GM19023 (cell line): ENCODE measurements around the gene FRMD4A.
"Not testable (repeated sequence)": the region's sequence is repeated elsewhere in the genome, so short reads cannot be mapped to it uniquely, and the experiment has no call there.

Source experiments
- ATAC-seq: cut with Tn5 transposase; IDR thresholded peaks from one replicate; pipeline ENCODE4 v1.9.1; 2021; ENCODE audit warnings: mild to moderate bottlenecking, moderate library complexity; ENCODE audit not compliant: unreplicated experiment

Gene FRMD4A

DNA sequence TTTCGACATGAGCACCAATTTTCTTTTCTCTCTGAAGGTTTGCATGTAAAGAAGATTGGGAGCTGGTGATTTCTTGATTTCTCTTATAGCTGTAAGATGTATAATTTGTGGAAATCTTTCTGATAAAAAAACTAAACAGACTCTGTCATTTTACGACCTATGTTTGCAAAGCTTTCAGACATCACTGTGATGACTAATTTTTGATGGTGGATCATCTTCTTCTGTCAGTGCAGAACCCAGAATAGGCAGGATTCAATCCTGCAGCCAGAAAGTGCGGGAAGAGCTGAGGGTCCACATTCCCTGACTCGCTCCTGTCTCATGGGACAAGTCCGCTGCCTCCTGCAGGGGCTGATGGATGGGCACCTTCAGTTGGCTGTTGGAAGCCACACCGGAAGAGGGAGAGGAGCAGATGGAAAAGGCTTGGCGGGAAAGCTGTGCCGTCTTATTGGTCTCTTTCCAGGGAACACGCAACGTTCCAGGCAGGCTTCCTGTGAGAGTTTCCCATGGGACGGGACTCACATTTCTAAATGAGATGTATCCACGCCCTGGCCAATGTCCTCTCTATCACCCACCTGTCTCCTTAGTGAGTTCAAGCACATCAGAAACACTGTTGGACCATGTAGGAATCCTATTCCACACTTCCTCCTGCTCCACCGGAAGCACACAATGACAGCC lies 557.1 kb downstream of the FRMD4A start:
- ATAC-seq = no peak

- no peak for ATAC-seq
Measured at GRCh38 chr10:13773043-13773442, 557.7 kb downstream of the FRMD4A start.

DNA sequence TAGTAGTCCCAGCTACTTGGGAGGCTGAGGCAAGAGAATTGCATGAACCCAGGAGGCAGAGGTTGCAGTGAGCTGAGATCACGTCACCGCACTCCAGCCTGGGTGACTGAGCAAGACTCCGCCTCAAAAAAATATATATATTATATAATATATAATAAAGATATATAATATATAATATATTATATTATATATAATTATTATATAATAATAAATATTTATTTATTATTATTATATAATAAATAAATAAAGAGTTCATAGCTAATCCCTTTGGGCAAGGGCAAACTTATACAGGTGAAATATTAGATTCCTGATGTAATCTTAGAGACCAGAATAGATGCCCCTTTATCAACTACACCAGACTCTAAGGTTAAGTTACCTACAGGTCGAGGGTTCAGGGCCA lies 558.7 kb downstream of the FRMD4A start:
- ATAC-seq = no peak

DNA sequence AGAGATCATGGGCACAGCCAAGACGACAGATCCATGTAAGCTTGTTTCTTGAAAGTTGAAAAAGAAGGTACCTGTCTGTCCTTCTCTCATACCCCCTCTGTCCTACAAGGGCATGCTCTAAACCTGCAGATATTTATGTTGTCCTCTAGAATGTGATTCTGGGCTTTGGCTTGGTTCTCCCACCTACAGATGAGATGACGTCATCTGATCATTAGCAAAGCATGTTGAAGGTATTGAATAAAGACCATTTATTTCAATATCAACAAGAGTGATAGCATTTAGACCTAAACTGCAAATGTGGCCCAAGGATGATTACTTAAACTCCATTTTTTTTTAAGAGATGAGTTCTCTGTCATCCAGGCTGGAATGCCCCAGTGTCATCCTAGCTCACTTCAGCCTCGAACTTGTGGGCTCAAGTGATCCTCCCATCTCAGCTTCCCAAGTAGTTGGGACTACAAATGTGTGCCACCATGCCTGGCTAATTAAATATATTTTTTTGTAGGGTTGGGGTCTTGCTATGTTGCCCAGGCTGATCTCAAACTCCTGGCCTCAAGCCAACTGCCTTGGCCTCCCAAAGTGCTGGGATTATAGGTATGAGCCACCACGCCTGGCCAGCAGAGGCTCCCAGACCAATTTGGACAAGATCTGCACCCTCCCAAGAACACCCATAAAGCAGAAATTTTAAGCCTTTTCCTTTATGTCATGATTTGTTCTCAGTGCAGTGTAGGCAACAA lies 559.8 kb downstream of the FRMD4A start:
- no peak for ATAC-seq

- ATAC-seq = no peak
Measured at GRCh38 chr10:13769946-13770345, 560.8 kb downstream of the FRMD4A start.

- ATAC-seq = no peak
Measured at GRCh38 chr10:13767676-13768178, 563.0 kb downstream of the FRMD4A start.

GRCh38 chr10:13767148-13767547 lies 563.6 kb downstream of the FRMD4A start:
- not testable (repeated sequence) for ATAC-seq

DNA sequence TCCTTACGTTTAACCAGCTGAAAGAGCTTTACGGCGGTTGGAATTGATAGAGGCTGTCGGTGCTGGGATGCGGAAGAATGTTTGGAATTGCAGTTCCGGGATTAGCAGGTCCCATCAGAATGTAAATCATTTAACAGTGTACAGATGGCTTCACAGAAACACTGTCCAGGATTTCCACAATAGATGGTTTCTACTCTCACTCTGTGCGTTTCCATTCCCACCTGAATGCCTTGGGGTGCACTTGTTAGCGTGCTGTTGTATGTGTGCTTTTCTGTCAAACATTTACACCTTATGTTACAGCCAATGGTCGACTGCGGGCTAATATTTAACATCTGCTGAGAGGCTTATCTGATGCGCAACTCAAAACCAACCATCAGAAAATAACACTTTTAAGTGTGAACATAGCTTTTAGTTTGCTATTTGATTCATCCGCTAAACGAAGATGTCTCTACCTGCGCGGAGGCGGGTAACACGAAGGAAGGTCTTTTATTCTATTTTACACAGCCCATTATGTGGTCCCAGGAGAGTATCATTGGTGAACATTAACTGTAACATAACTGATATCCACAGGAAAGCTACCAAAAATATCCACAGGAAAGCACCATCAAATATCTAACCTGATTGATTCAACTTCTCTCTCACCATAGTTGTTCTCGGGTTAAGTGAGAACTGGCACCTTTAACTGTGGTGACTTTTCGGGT lies 564.9 kb downstream of the FRMD4A start:
- no peak for ATAC-seq

DNA sequence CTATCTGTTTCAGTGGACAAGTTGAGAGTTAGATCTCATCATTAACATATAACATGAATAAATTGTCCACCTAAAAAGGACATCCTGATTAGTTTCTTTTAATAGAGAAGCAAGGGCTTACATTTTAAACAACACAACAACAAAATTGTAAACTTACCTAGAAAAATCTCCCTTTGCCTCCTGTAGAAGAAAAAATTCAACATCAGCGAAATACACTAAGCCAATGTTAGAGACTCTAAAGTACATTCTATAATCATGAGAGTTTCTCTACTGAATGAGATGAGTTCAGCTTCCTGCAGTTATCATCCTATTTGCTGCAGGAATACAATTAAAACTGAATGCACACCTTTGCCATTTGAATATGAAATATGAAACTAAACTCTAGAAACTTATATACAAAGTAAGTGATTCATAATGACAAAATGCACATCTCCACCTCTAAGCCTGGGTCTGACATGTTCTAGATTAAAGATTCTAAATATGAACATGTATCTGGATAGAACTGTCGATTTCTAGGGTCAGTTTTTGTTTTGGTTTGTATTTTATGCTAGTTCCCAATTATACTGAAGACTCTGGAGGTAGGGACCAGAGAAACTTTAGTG lies 569.1 kb downstream of the FRMD4A start:
- ATAC-seq = no peak

DNA sequence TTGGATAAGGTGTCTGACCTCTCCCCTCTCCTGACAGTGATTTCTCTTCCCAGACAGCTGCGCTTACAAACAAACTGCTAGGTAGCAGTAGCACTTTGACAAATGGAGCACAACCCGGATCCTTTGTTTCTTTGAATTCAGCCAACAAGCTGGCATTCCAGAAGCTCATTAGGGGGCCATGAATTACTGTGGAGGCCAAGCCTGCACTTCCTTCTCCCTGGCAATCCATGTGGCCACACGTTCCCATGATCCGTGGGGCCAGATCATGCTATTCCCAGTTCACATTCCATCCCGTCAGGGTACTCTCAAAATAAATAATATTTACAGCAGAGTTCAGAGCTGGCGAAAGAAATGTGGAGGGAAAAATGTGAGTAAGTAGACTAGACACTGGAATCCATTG lies 571.6 kb downstream of the FRMD4A start:
- ATAC-seq = no peak

DNA sequence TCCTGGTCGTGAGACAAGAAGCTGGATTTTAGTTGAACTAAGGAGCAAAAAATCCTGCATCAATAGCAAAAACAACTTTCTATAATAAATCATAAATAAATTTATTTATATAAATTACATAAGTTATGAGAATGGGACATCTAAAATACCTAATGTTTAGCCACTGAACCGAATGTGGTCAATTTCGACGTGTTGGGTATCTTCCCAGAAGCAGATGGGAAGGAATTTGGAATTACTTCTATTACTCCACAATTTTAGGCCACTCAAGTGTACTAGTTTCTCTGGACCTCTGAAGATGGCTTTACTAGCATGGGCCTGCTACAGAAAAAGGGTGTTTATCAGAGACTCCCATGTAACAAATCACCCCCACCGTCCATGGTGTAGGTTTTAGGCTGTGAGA lies 572.0 kb downstream of the FRMD4A start:
- ATAC-seq = no peak

DNA sequence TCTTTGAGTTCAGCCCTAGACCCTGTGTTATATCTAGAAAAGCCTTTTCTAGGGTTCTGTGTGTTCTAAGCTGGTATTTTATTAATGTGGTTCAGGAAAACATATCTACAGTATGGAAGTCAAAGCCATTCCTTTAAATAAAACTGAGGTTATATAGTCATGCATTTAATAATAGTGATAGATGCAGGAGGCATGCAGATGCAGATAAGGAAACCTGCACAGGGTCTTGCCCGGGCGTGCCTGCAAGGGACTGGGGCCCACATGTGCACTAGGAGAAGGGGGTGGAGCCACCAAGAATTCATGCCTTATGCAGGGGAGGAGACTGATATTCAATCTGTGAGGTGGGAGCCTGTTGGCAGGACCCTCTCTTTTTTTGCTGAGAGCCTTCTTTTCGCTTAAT lies 572.4 kb downstream of the FRMD4A start:
- no peak for ATAC-seq

- ATAC-seq = no peak
Measured at GRCh38 chr10:13754277-13754676, 576.4 kb downstream of the FRMD4A start.

DNA sequence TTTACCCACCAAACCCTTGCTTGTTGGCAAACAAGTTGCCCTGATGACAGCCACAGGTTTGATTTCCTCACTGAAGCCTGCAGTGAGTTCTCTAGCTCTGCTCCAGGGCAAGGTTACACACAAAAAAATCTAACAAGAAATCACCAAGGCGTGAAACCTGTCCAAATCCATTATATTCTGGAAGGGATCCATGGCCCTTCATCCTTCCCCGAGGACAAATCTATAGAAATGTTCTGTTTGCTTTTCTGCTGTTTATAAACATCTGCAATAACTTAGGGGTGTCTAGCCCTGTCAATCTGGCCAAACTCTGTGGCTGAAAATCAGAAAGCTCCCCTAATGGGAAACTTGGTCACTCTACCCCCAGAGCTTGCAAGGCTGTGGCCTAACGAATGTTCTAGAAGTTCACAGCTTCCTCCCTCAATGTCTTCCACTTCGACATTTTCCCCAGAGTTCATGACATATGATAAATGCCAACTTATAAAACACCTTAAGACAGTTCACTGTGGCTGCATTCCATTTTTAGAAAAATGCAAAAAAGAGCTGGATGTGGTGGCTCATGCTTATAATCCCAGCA lies 579.4 kb downstream of the FRMD4A start:
- ATAC-seq = no peak

- ATAC-seq = no peak
Measured at GRCh38 chr10:13750299-13751190, 580.2 kb downstream of the FRMD4A start.

- ATAC-seq = no peak
Measured at GRCh38 chr10:13745271-13745670, 585.5 kb downstream of the FRMD4A start.

- no peak for ATAC-seq
Measured at GRCh38 chr10:13743963-13744362, 586.8 kb downstream of the FRMD4A start.

- peak; percentile 59 for ATAC-seq
Measured at GRCh38 chr10:13743101-13743693, 587.5 kb downstream of the FRMD4A start.

DNA sequence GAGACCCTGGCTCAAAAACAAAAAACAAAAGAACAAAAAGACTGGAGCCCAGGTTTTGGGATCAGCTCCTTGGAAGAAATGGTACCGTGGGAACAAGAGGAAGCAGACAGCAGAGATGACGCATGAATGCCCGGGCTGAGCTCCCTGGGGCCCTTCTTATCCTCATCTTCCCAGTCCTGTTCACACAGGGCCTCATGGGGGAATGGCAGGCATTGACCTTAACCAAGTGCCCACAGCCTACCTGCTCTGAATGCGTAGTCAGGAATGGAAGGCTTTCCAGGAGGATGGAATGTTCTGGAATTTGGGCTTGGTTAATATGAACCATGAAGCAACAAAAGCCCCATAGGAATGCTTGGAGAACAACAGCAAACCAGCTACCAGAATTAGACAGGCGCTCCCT lies 589.3 kb downstream of the FRMD4A start:
- no peak for ATAC-seq

- no peak for ATAC-seq
Measured at GRCh38 chr10:13740461-13740860, 590.3 kb downstream of the FRMD4A start.
